HepG2 (cell line): ENCODE data around the gene VSNL1.

ENCODE experiments used
- EZH2 ChIP-seq: conservative IDR thresholded peaks from 2 replicates; pipeline ENCODE4 v1.6.1; 2012; ENCODE audit warnings: mild to moderate bottlenecking, low read depth, low read length, moderate library complexity
- MTF1 ChIP-seq: sonication (generic); formaldehyde crosslinking; IDR thresholded peaks from 2 replicates; pipeline ENCODE4 v1.5.0; 2020; ENCODE audit warnings: missing genetic modification reagents
- PHB2 ChIP-seq: fragments of 450-650 bp; IDR thresholded peaks from 2 replicates; pipeline ENCODE4 v1.6.1; 2018; ENCODE audit not compliant: partially characterized antibody
- RFXANK ChIP-seq: IDR thresholded peaks from 2 replicates; pipeline ENCODE4 v1.6.1; 2016
- TARDBP ChIP-seq: sonication (generic); formaldehyde crosslinking; IDR thresholded peaks from 2 replicates; pipeline ENCODE4 v1.8.0; 2022; ENCODE audit warnings: mild to moderate bottlenecking, missing genetic modification reagents
- U2AF2 ChIP-seq: fragments of 200-400 bp; formaldehyde crosslinking; IDR thresholded peaks from 2 replicates; pipeline ENCODE4 v1.6.1; 2017; ENCODE audit warnings: low read depth, mild to moderate bottlenecking, low read length
- ZNF549 ChIP-seq: sonication (generic); formaldehyde crosslinking; IDR thresholded peaks from 2 replicates; pipeline ENCODE4 v1.5.0; 2020; ENCODE audit warnings: missing genetic modification reagents
- ZNF766 ChIP-seq: sonication (generic); formaldehyde crosslinking; IDR thresholded peaks from 2 replicates; pipeline ENCODE4 v1.5.0; 2020; ENCODE audit warnings: missing genetic modification reagents, borderline replicate concordance
- TF ChIP-seq, protein P1 (sequence below): sonication (generic); formaldehyde crosslinking; IDR thresholded peaks from 2 replicates; pipeline ENCODE4 v1.5.0; 2020; ENCODE audit warnings: mild to moderate bottlenecking, missing genetic modification reagents, moderate library complexity
- TF ChIP-seq, protein P2 (sequence below), 2 experiments: sonication (generic) in 1 of 2; formaldehyde crosslinking in 1 of 2; IDR thresholded peaks; 2 replicates each; pipeline versions ENCODE4 v1.4.0 to v1.6.1; 2018 to 2020; ENCODE audit warnings: missing genetic modification reagents in 2 of 2, borderline replicate concordance in 1 of 2, low read depth in 1 of 2, mild to moderate bottlenecking in 1 of 2, missing biosample characterization in 1 of 2
- TF ChIP-seq, protein P3 (sequence below): sonication (generic); formaldehyde crosslinking; IDR thresholded peaks from 2 replicates; pipeline ENCODE4 v1.5.1; 2020; ENCODE audit warnings: mild to moderate bottlenecking, moderate library complexity, missing genetic modification reagents
- TF ChIP-seq, protein P4 (sequence below): sonication (generic); formaldehyde crosslinking; conservative IDR thresholded peaks from 2 replicates; pipeline ENCODE4 v1.8.0; 2022; ENCODE audit warnings: low read depth, missing genetic modification reagents

DNA sequence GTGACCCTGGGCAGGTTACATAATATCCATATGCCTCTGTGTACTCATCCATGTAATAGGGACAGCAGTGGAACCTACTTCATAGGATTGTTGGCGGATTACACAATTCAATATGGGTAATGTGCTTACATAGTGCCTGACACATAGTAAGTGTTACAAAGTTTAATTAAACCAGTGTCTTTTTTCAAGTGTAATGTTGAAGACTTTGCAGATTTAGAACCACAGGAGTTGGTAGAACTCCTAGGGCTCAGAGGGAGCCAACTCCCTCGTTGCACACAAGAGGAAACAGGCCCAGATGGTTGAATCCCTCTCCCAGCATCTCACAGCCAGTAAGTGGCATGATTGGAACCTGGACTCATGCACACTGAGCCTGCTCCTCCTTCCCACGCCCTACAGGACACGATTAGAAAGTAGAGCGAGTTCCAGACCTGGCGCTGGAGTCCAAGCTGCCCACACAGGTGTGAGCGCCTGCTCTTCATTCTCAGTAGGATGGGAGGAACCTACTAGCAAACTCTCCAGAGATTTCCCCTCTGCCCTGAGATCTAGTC is 97.8 kb downstream of the VSNL1 start:
- no peak for TF ChIP-seq EZH2
- TF ChIP-seq, protein P1, sequence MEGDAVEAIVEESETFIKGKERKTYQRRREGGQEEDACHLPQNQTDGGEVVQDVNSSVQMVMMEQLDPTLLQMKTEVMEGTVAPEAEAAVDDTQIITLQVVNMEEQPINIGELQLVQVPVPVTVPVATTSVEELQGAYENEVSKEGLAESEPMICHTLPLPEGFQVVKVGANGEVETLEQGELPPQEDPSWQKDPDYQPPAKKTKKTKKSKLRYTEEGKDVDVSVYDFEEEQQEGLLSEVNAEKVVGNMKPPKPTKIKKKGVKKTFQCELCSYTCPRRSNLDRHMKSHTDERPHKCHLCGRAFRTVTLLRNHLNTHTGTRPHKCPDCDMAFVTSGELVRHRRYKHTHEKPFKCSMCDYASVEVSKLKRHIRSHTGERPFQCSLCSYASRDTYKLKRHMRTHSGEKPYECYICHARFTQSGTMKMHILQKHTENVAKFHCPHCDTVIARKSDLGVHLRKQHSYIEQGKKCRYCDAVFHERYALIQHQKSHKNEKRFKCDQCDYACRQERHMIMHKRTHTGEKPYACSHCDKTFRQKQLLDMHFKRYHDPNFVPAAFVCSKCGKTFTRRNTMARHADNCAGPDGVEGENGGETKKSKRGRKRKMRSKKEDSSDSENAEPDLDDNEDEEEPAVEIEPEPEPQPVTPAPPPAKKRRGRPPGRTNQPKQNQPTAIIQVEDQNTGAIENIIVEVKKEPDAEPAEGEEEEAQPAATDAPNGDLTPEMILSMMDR, result no peak
- no peak for TF ChIP-seq U2AF2
- no peak for TF ChIP-seq PHB2
- TF ChIP-seq MTF1 (CRISPR knock-in tag), result no peak
- TF ChIP-seq RFXANK (CRISPR knock-in tag), result no peak
- TF ChIP-seq, protein P2, sequence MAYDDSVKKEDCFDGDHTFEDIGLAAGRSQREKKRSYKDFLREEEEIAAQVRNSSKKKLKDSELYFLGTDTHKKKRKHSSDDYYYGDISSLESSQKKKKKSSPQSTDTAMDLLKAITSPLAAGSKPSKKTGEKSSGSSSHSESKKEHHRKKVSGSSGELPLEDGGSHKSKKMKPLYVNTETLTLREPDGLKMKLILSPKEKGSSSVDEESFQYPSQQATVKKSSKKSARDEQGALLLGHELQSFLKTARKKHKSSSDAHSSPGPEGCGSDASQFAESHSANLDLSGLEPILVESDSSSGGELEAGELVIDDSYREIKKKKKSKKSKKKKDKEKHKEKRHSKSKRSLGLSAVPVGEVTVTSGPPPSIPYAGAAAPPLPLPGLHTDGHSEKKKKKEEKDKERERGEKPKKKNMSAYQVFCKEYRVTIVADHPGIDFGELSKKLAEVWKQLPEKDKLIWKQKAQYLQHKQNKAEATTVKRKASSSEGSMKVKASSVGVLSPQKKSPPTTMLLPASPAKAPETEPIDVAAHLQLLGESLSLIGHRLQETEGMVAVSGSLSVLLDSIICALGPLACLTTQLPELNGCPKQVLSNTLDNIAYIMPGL (CRISPR knock-in tag; IDR thresholded peaks at IDR 0.05; ENCODE audit: borderline replicate concordance in 1 of 2, low read depth in 1 of 2), result no peak
- TF ChIP-seq, protein P3, sequence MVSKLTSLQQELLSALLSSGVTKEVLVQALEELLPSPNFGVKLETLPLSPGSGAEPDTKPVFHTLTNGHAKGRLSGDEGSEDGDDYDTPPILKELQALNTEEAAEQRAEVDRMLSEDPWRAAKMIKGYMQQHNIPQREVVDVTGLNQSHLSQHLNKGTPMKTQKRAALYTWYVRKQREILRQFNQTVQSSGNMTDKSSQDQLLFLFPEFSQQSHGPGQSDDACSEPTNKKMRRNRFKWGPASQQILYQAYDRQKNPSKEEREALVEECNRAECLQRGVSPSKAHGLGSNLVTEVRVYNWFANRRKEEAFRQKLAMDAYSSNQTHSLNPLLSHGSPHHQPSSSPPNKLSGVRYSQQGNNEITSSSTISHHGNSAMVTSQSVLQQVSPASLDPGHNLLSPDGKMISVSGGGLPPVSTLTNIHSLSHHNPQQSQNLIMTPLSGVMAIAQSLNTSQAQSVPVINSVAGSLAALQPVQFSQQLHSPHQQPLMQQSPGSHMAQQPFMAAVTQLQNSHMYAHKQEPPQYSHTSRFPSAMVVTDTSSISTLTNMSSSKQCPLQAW (CRISPR knock-in tag), result no peak
- TF ChIP-seq ZNF766 (CRISPR knock-in tag), result no peak
- no peak for TF ChIP-seq TARDBP (CRISPR knock-in tag)
- no peak for TF ChIP-seq ZNF549 (CRISPR knock-in tag)
- TF ChIP-seq, protein P4, sequence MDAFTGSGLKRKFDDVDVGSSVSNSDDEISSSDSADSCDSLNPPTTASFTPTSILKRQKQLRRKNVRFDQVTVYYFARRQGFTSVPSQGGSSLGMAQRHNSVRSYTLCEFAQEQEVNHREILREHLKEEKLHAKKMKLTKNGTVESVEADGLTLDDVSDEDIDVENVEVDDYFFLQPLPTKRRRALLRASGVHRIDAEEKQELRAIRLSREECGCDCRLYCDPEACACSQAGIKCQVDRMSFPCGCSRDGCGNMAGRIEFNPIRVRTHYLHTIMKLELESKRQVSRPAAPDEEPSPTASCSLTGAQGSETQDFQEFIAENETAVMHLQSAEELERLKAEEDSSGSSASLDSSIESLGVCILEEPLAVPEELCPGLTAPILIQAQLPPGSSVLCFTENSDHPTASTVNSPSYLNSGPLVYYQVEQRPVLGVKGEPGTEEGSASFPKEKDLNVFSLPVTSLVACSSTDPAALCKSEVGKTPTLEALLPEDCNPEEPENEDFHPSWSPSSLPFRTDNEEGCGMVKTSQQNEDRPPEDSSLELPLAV, result no peak
